GM18868 (cell line): ENCODE results near the gene SPRR2D.
"Not testable (repeated sequence)": the region's sequence is repeated elsewhere in the genome, so short reads cannot be mapped to it uniquely, and the experiment has no call there.

Source experiments
- ATAC-seq: cut with Tn5 transposase; IDR thresholded peaks from one replicate; pipeline ENCODE4 v1.9.1; 2021; ENCODE audit warnings: mild to moderate bottlenecking, moderate library complexity; ENCODE audit not compliant: unreplicated experiment

SPRR2D gene

GRCh38 chr1:153021829-153022228, 19.1 kb downstream of the SPRR2D start:
- ATAC-seq: not testable (repeated sequence)

GRCh38 chr1:153011235-153011758, 29.6 kb downstream of the SPRR2D start:
- ATAC-seq: not testable (repeated sequence)

GRCh38 chr1:153001382-153001781, 39.5 kb downstream of the SPRR2D start, which contains the start of gene SPRR3:
SPRR3 (plus strand) TSS chr1:153001749; CDS start chr1:153003021, 1,272 bp downstream.
- no peak for ATAC-seq

GRCh38 chr1:153000294-153000693, 40.6 kb downstream of the SPRR2D start:
- no peak for ATAC-seq

GRCh38 chr1:152999818-153000217, 41.1 kb downstream of the SPRR2D start:
- no peak for ATAC-seq

- ATAC-seq: no peak
These were observed 42.4 kb downstream of the SPRR2D start for GRCh38 chr1:152998476-152998875.

GRCh38 chr1:152997901-152998300, 43.0 kb downstream of the SPRR2D start:
- no peak for ATAC-seq

- no peak for ATAC-seq
These were observed 44.1 kb downstream of the SPRR2D start for GRCh38 chr1:152996633-152997400.

- no peak for ATAC-seq
These were observed 45.1 kb downstream of the SPRR2D start for GRCh38 chr1:152995842-152996241.

GRCh38 chr1:152993186-152993585, 47.7 kb downstream of the SPRR2D start:
- ATAC-seq: no peak
